Neutrophil (primary cell): ENCODE data around the gene VTI1A.

ENCODE experiments used
- H3K27ac ChIP-seq: fragments of 200-600 bp; sonication (generic); 2 replicates; pipeline ENCODE4 v1.5.1; 2016; ENCODE audit warnings: mild to moderate bottlenecking, moderate library complexity
- H3K27me3 ChIP-seq: fragments of 200-600 bp; sonication (generic); 2 replicates; pipeline ENCODE4 v1.6.0; 2016; ENCODE audit warnings: mild to moderate bottlenecking
- H3K36me3 ChIP-seq: fragments of 200-600 bp; sonication (generic); 2 replicates; pipeline ENCODE4 v1.5.1; 2017
- H3K4me1 ChIP-seq, 2 experiments: fragments of 200-600 bp in 1 of 2; sonication (generic) in 1 of 2; 1 replicate in 1 of 2; 2 replicates in 1 of 2; pipeline versions ENCODE4 v1.5.1 to v1.6.1; 2013 to 2016; ENCODE audit warnings: low read depth in 1 of 2, low read length in 1 of 2, mild to moderate bottlenecking in 1 of 2, moderate library complexity in 1 of 2; ENCODE audit not compliant: control insufficient read depth in 1 of 2, insufficient read depth in 1 of 2
- H3K4me3 ChIP-seq, 2 experiments: fragments of 200-600 bp in 1 of 2; sonication (generic) in 1 of 2; 1 replicate in 1 of 2; 2 replicates in 1 of 2; pipeline ENCODE4 v1.5.1; 2013 to 2016; ENCODE audit warnings: low read depth in 1 of 2, low read length in 1 of 2, mild to moderate bottlenecking in 1 of 2, moderate library complexity in 1 of 2
- H3K9me3 ChIP-seq: fragments of 200-600 bp; sonication (generic); 2 replicates; pipeline ENCODE4 v1.5.1; 2016
- CTCF ChIP-seq: fragments of 200-600 bp; sonication (generic); IDR thresholded peaks from 2 replicates; pipeline ENCODE4 v1.5.1; 2016; ENCODE audit warnings: antibody characterized with exemption

The VTI1A gene

GRCh38 chr10:112816033-112816430 is 369.0 kb downstream of the VTI1A start:
- Histone ChIP-seq H3K4me3 (no peak overlapping the region), H3K27ac (no peak overlapping the region), H3K4me1 (peaks cover 22% of the 10 kb centered on the region in 2 experiments), H3K27me3 (no peaks in the 10 kb centered on the region), H3K36me3 (peaks cover 7% of the 10 kb centered on the region), H3K9me3 (no peaks in the 10 kb centered on the region)
- TF ChIP-seq CTCF = no peak

GRCh38 chr10:112816891-112817290 is 369.9 kb downstream of the VTI1A start:
- H3K27ac ChIP-seq = no peak overlapping the region
- H3K4me3 ChIP-seq = no peak overlapping the region
- no peaks in the 10 kb centered on the region for H3K9me3 ChIP-seq
- H3K4me1 ChIP-seq = peaks cover 22% of the 10 kb centered on the region in 2 experiments
- peaks cover 7% of the 10 kb centered on the region for H3K36me3 ChIP-seq
- TF ChIP-seq CTCF = no peak
- H3K27me3 ChIP-seq = no peaks in the 10 kb centered on the region

GRCh38 chr10:112817981-112818777 is 371.2 kb downstream of the VTI1A start:
- no peak overlapping the region for H3K4me3 ChIP-seq
- H3K27ac ChIP-seq = no peak overlapping the region
- no peak for TF ChIP-seq CTCF
- no peaks in the 10 kb centered on the region for H3K9me3 ChIP-seq
- H3K4me1 ChIP-seq = peaks cover 22% of the 10 kb centered on the region in 2 experiments
- no peaks in the 10 kb centered on the region for H3K27me3 ChIP-seq
- peaks cover 7% of the 10 kb centered on the region for H3K36me3 ChIP-seq

GRCh38 chr10:112819231-112819630 is 372.2 kb downstream of the VTI1A start:
- H3K27ac ChIP-seq = no peak overlapping the region
- no peaks in the 10 kb centered on the region for H3K9me3 ChIP-seq
- peaks cover 7% of the 10 kb centered on the region for H3K36me3 ChIP-seq
- no peaks in the 10 kb centered on the region for H3K27me3 ChIP-seq
- peaks cover 18% of the 10 kb centered on the region in 2 experiments for H3K4me1 ChIP-seq
- TF ChIP-seq CTCF = no peak
- no peak overlapping the region for H3K4me3 ChIP-seq

GRCh38 chr10:112820320-112820719 is 373.3 kb downstream of the VTI1A start:
- no peak overlapping the region for H3K4me3 ChIP-seq
- no peak overlapping the region for H3K27ac ChIP-seq
- no peaks in the 10 kb centered on the region for H3K27me3 ChIP-seq
- peaks cover 7 to 8% of the 10 kb centered on the region in 2 experiments for H3K4me1 ChIP-seq
- TF ChIP-seq CTCF = no peak
- H3K36me3 ChIP-seq = peaks cover 7% of the 10 kb centered on the region
- no peaks in the 10 kb centered on the region for H3K9me3 ChIP-seq
